GM18502 (cell line): ENCODE results near the gene POLD1.

Experiments
- ATAC-seq: cut with Tn5 transposase; IDR thresholded peaks from one replicate; pipeline ENCODE4 v1.9.1; 2021; ENCODE audit warnings: mild to moderate bottlenecking; ENCODE audit not compliant: unreplicated experiment, poor library complexity

Gene POLD1

DNA sequence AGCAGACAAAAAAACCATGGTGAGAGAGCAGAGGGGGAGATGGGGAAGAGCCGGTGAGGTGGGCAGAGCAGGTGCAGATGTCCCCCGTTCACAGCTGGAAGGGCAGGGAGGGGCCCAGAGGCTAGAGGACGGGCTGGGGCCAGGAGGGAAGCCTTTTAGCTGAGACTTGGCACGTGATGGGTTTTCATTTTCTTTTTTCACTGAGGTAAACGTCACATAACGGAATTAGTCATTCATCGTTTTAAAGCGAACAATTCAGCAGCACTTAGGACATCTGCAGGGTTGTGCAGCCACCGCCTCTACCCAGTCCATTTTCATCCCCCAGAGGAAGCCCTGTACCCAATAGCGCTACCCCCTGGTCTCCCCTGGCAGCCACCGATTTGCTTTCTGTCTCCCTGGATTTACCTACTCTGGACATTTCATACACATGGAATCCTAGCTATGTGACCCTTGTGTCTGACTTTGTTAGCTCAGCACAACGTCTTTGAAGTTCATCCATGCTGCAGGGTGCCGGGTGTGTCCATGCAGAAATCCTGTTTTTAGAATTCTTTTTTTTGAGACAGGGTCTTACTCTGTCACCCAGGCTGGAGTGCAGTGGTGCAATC lies 76.1 kb downstream of the POLD1 start:
- ATAC-seq: peak; percentile 43

DNA sequence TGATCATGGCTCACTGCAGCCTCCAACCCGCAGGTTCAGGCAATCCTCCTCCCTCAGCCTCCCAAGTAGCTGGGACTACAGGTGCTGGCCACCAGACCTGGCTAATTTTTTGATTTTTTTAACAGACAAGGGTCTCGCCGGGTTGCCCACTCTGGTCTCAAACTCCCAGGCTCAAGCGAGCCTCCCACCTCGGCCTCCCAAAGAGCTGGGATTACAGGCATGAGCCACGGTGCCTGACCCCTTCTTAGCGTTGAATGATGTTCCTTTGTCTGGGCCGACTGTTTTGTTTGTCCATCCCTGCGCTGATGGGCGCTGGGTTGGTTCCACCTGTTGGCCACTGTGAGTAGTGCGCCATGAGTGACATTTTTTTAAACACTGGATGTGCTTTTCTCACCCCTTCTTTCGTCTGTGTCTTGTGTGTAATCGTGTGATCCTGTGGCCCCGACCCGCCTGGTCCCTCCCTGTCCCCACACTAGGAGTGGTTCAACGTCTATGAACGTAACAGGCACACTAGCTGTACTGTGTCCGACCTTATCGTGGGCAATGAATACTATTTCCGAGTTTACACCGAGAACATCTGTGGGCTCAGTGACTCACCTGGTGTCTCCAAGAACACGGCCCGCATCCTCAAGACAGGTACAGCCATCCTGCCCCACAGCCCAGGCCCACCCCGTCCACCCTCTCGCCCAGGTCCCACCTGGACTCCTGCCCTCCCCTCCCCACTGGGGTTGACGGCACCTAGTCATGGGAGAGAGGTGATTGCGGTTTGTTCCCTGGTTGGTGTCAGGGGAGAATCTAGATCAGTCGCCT lies 77.1 kb downstream of the POLD1 start:
- ATAC-seq: no peak

DNA sequence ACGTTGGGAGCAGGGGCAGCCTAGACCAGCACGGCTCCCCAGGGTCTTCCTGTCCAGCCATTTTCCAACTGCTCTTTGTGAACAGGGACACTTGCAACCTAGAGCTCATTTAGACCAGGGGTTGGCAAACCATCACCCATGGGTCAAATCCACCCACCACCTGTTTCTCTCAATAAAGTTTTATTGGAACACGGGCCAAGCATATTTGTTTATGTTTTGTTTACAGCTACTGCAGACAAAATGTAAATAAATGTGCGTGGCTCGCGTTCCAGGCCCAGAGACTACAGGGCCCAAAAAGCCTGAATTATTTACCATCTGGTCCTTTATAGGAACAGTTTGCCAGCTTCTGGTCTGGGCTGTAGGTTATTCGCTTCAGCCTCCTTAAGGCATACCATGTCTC lies 78.8 kb downstream of the POLD1 start:
- ATAC-seq: no peak

DNA sequence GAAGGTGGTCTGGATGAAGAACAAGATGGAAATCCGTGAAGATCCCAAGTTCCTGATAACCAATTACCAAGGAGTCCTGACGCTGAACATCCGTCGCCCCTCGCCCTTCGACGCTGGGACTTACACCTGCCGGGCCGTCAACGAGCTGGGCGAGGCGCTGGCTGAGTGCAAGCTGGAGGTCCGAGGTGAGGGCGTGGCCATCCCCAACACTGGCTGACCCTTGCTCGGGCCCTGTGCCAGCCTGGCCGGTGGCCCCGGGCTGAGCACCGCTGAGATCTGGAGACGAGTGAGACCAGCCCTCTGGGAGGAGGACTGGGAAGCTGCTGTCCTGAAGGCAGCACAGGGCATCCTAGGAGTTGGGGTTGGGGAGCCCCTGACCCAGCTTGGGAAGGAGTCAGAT lies 80.2 kb downstream of the POLD1 start:
- ATAC-seq: no peak

DNA sequence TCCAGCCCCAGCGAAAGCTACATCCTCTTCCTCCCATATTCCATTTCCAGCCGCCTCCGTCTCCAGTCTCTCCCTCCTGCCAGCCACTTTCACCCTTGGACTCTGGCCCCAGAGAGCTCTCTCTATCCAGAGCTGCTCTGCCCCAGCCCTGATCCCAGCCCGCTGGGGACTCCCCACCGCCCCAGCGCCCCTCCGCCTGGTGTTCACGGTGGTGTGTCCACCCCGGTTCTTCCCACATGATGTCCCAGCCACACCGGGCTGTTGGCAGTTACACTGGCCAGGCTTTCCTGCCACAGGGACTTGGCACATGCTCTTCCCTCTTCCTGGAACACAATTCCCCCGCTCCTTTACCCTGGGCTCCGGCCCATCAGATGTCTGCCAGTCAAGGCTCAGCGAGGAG lies 80.9 kb downstream of the POLD1 start:
- ATAC-seq: no peak

DNA sequence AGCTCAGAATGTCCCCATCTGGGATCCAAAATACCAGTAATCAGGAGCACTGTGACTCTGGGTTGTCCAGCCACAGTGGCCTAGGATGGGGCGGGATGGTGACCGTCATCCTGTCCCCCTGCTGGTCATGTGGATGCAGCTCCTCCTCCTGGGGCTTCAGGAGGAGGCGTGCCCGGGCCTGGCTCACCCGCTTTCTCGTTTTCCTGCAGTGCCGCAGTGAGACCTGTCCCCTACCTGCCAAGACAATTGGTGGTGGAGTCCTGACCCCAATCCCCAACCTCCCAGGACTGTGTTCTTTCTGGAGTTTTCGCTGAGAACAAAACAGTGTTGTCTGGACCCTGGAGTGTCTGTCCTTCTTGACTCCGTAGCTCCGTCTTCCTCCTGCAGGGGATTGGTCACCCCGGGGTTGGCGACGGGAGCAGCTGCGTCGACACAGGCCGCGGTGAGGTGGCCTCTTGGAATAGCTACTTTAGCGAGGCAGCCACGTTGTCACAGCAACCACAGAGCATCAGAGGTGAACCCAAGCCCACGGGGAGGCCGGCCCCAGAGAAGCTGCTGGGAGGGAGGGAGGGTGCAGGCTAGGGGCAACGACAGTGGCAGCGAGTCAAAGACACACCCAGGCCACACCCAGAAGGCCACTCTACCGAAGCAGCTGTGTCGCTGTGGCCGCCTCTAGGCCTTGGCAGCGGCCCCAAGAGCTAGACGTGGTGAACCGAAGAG lies 82.0 kb downstream of the POLD1 start:
- ATAC-seq: no peak

DNA sequence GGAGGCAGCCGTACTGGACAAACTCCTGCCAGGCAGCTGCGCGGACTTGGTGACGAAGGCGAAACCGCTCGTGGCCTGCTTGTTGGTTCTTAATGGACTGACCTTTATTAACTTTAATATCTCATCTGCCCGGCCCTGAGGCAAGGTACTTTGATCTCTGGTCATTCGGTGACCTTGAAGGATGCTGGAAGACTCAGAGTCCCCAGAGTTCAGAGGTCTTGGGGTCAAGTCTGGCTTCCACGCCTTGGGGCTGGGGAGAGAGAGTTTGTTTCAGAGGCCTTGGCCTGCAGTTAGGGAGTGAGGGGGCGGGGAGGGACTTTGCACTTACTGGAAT lies 82.5 kb downstream of the POLD1 start:
- ATAC-seq: no peak

DNA sequence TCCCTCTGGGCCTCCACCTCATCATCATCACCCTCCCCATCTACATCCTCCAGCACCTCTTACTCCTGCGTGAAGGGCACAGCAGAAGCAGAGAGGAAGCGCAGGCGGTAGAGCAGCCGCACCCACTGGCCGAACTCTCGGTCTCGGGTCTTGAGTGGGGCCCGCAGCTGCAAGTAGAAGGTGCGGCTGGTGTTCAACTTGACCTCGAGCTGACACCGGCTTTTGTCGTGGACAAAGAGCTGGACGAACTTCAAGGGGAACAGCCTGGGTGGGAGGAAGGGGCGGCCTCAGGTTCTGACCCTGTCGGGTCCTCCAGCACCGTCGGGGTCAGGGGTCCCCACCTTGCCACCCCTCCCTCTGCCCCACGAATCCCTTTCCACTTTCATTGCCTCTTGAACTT lies 83.4 kb downstream of the POLD1 start:
- ATAC-seq: no peak
